Right atrium auricular region (tissue), 2 donors: Measurements from ENCODE around the gene RPP38. TPM values are rescaled to one million over a fixed set of nuclear protein-coding genes. Genes with fewer than 3 reads are reported as not detected.

Experiments
- DNase-seq: peaks from one replicate; pipeline ENCODE4 v3.0.0-alpha.2; 2019; ENCODE audit warnings: low spot score
- H3K27ac ChIP-seq, 2 donors: fragments of 200-600 bp; sonication (generic); 1 replicate in 1 of 2; 2 replicates in 1 of 2; pipeline ENCODE4 v1.5.1; 2016 to 2019
- H3K27me3 ChIP-seq, 2 donors: fragments of 200-600 bp; sonication (generic); one replicate each; pipeline versions ENCODE4 v1.5.1 to v1.6.0; 2017 to 2019
- H3K36me3 ChIP-seq: fragments of 200-600 bp; sonication (generic); one replicate; pipeline ENCODE4 v1.5.1; 2016
- H3K4me1 ChIP-seq, 2 donors: fragments of 200-600 bp; sonication (generic); one replicate each; pipeline versions ENCODE4 v1.5.1 to v1.6.0; 2017 to 2019
- H3K4me3 ChIP-seq, 2 donors: fragments of 200-600 bp; sonication (generic); 1 replicate in 1 of 2; 2 replicates in 1 of 2; pipeline ENCODE4 v1.5.1; 2017 to 2019; ENCODE audit warnings: mild to moderate bottlenecking in 1 of 2, moderate library complexity in 1 of 2
- H3K9me3 ChIP-seq, 2 donors: fragments of 200-600 bp; sonication (generic); one replicate each; pipeline ENCODE4 v1.5.1; 2019
- total RNA-seq, 2 donors: library from RNA; depleted of rRNA; stranded (reverse); fragments of >200 nt; gene quantifications; one replicate each; pipeline ENCODE4 v1.1.0, GENCODE V29; 2016
- TF ChIP-seq, protein P1 (sequence below), 2 donors: fragments of 200-600 bp; sonication (generic); IDR thresholded peaks; one replicate each; pipeline ENCODE4 v1.5.1; 2019; ENCODE audit warnings: antibody characterized with exemption in 2 of 2

RPP38 gene
- total RNA-seq, 2 donors from 2014 or later: 11.5 to 12.3 TPM

- peaks cover 41% of the 10 kb centered on the region for H3K36me3 ChIP-seq
- H3K4me1 ChIP-seq: no peaks in the 10 kb centered on the region
- H3K27ac ChIP-seq: no peak overlapping the region
- no peak for DNase-seq
- H3K4me3 ChIP-seq: no peak overlapping the region
- H3K9me3 ChIP-seq: no peaks in the 10 kb centered on the region
- TF ChIP-seq, protein P1, sequence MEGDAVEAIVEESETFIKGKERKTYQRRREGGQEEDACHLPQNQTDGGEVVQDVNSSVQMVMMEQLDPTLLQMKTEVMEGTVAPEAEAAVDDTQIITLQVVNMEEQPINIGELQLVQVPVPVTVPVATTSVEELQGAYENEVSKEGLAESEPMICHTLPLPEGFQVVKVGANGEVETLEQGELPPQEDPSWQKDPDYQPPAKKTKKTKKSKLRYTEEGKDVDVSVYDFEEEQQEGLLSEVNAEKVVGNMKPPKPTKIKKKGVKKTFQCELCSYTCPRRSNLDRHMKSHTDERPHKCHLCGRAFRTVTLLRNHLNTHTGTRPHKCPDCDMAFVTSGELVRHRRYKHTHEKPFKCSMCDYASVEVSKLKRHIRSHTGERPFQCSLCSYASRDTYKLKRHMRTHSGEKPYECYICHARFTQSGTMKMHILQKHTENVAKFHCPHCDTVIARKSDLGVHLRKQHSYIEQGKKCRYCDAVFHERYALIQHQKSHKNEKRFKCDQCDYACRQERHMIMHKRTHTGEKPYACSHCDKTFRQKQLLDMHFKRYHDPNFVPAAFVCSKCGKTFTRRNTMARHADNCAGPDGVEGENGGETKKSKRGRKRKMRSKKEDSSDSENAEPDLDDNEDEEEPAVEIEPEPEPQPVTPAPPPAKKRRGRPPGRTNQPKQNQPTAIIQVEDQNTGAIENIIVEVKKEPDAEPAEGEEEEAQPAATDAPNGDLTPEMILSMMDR (IDR thresholded peaks at IDR 0.05): no peak
- no peaks in the 10 kb centered on the region for H3K27me3 ChIP-seq
Measured at GRCh38 chr10:15122477-15123030, 25.4 kb downstream of the RPP38 start.

GRCh38 chr10:15123749-15124184 lies 26.6 kb downstream of the RPP38 start:
- no peaks in the 10 kb centered on the region for H3K4me1 ChIP-seq
- H3K27me3 ChIP-seq: no peaks in the 10 kb centered on the region
- H3K9me3 ChIP-seq: no peaks in the 10 kb centered on the region
- peaks cover 46% of the 10 kb centered on the region for H3K36me3 ChIP-seq
- no peak overlapping the region for H3K27ac ChIP-seq
- no peak for DNase-seq
- no peak overlapping the region for H3K4me3 ChIP-seq
- TF ChIP-seq, protein P1 (IDR thresholded peaks at IDR 0.05): no peak

DNA sequence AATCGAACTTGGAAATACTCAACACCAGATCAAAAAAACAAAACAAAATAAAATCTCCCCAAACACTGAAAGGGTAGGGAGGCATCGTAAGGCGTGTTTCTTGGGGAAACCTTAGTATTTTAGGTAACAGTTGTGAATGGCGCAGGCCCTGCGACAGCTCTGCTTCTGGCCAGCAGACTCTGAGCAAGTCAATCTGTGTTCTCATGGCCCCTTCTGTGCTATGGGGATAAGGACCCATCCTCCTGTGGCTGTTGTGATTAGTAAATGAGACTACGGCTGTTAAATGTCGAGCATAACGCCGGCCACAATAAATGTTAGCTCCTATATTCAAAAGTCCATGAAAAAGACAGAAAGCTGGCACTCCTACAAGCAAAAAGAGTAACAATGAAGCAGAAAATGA lies 27.0 kb downstream of the RPP38 start:
- DNase-seq: no peak
- peaks cover 46% of the 10 kb centered on the region for H3K36me3 ChIP-seq
- H3K27me3 ChIP-seq: no peaks in the 10 kb centered on the region
- no peaks in the 10 kb centered on the region for H3K9me3 ChIP-seq
- H3K4me1 ChIP-seq: no peaks in the 10 kb centered on the region
- no peak overlapping the region for H3K27ac ChIP-seq
- TF ChIP-seq, protein P1 (IDR thresholded peaks at IDR 0.05): no peak
- no peak overlapping the region for H3K4me3 ChIP-seq

- Histone ChIP-seq H3K27ac (no peak overlapping the region), H3K9me3 (no peaks in the 10 kb centered on the region), H3K36me3 (peaks cover 44% of the 10 kb centered on the region), H3K4me1 (no peaks in the 10 kb centered on the region), H3K27me3 (no peaks in the 10 kb centered on the region), H3K4me3 (no peak overlapping the region)
- DNase-seq: no peak
- TF ChIP-seq, protein P1 (IDR thresholded peaks at IDR 0.05): no peak
Measured at GRCh38 chr10:15124908-15125307, 27.8 kb downstream of the RPP38 start.

- TF ChIP-seq, protein P1 (IDR thresholded peaks at IDR 0.05): no peak
- H3K27me3 ChIP-seq: no peaks in the 10 kb centered on the region
- no peak for DNase-seq
- no peak overlapping the region for H3K4me3 ChIP-seq
- H3K9me3 ChIP-seq: no peaks in the 10 kb centered on the region
- H3K27ac ChIP-seq: no peak overlapping the region
- no peaks in the 10 kb centered on the region for H3K4me1 ChIP-seq
- peaks cover 66% of the 10 kb centered on the region for H3K36me3 ChIP-seq
Measured at GRCh38 chr10:15131330-15131729, 34.2 kb downstream of the RPP38 start.
